WERI-Rb-1 (cell line): Measurements from ENCODE around the gene POU2AF1.

ENCODE experiments used
- DNase-seq: peaks from one replicate; pipeline ENCODE4 v3.0.0-alpha.2; 2020
- H3K27ac ChIP-seq: fragments of 250-450 bp; sonication (Bioruptor Pico); 2 replicates; pipeline ENCODE4 v1.5.1; 2020; ENCODE audit warnings: mild to moderate bottlenecking, moderate library complexity
- H3K27me3 ChIP-seq: fragments of 250-450 bp; sonication (Bioruptor Pico); 2 replicates; pipeline ENCODE4 v1.5.1; 2021; ENCODE audit warnings: mild to moderate bottlenecking, low read depth, moderate library complexity; ENCODE audit not compliant: insufficient read depth, severe bottlenecking
- H3K36me3 ChIP-seq: fragments of 250-450 bp; sonication (Bioruptor Pico); 2 replicates; pipeline ENCODE4 v1.5.1; 2020; ENCODE audit warnings: mild to moderate bottlenecking, moderate library complexity
- H3K4me3 ChIP-seq: 2 replicates; pipeline ENCODE4 v1.5.1; 2011; ENCODE audit warnings: low read depth, mild to moderate bottlenecking, control low read depth, low read length
- H3K9me3 ChIP-seq: fragments of 250-450 bp; sonication (Bioruptor Pico); 2 replicates; pipeline ENCODE4 v1.5.1; 2021; ENCODE audit warnings: mild to moderate bottlenecking, moderate library complexity; ENCODE audit not compliant: severe bottlenecking
- TF ChIP-seq, protein P1 (sequence below): IDR thresholded peaks from 2 replicates; pipeline ENCODE4 v1.5.1; 2011; ENCODE audit warnings: low read depth, mild to moderate bottlenecking, control low read depth, inconsistent platforms, low read length

The POU2AF1 gene

GRCh38 chr11:111354601-111354891 lies 24.5 kb downstream of the POU2AF1 start:
- H3K27me3 ChIP-seq: no peaks in the 10 kb centered on the region
- H3K36me3 ChIP-seq: no peaks in the 10 kb centered on the region
- TF ChIP-seq, protein P1, sequence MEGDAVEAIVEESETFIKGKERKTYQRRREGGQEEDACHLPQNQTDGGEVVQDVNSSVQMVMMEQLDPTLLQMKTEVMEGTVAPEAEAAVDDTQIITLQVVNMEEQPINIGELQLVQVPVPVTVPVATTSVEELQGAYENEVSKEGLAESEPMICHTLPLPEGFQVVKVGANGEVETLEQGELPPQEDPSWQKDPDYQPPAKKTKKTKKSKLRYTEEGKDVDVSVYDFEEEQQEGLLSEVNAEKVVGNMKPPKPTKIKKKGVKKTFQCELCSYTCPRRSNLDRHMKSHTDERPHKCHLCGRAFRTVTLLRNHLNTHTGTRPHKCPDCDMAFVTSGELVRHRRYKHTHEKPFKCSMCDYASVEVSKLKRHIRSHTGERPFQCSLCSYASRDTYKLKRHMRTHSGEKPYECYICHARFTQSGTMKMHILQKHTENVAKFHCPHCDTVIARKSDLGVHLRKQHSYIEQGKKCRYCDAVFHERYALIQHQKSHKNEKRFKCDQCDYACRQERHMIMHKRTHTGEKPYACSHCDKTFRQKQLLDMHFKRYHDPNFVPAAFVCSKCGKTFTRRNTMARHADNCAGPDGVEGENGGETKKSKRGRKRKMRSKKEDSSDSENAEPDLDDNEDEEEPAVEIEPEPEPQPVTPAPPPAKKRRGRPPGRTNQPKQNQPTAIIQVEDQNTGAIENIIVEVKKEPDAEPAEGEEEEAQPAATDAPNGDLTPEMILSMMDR: no peak
- DNase-seq: no peak
- H3K27ac ChIP-seq: no peak overlapping the region
- no peak overlapping the region for H3K4me3 ChIP-seq
- no peaks in the 10 kb centered on the region for H3K9me3 ChIP-seq

GRCh38 chr11:111353776-111354600 lies 25.1 kb downstream of the POU2AF1 start:
- no peaks in the 10 kb centered on the region for H3K27me3 ChIP-seq
- no peaks in the 10 kb centered on the region for H3K9me3 ChIP-seq
- no peak for DNase-seq
- TF ChIP-seq, protein P1: no peak
- no peak overlapping the region for H3K27ac ChIP-seq
- no peaks in the 10 kb centered on the region for H3K36me3 ChIP-seq
- no peak overlapping the region for H3K4me3 ChIP-seq

DNA sequence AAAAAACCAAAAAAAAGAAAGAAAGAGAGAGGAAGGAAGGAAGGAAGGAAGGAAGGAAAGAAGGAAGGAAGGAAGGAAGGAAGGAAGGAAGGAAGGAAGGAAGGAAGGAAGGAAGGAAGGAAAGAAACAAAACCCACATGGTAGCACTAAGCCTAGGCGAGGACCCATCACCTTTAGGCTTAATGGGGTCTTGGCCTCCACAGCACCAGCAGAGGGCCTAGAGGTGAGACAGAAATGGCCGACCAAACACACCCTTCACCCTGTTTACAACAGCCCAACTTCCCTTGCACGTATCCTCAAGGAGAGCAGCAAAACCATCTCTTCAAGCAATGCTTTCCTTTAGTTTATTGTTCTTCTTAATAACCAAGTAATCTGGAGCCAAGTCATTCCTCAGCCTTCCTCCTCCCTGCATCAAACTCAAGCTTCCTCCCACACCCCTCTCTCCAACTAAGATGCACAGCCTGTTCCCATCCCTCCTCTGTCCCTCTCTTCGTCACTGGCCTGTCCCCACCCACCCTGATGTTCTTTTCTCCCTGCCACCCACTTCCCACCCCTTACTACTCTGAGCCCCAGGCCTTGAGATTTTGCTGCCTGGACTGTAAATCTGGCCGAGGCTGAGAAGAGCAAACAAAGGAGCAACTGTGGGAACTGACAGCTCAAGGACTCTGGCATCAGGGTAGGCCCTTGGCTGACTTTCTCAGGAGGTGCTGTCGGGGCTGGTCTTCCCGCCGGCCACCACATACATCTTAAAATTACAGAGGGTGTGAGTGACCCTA lies 26.0 kb downstream of the POU2AF1 start:
- TF ChIP-seq, protein P1: no peak
- DNase-seq: no peak
- H3K4me3 ChIP-seq: no peak overlapping the region
- H3K27ac ChIP-seq: no peak overlapping the region
- H3K9me3 ChIP-seq: no peaks in the 10 kb centered on the region
- no peaks in the 10 kb centered on the region for H3K36me3 ChIP-seq
- no peaks in the 10 kb centered on the region for H3K27me3 ChIP-seq

DNA sequence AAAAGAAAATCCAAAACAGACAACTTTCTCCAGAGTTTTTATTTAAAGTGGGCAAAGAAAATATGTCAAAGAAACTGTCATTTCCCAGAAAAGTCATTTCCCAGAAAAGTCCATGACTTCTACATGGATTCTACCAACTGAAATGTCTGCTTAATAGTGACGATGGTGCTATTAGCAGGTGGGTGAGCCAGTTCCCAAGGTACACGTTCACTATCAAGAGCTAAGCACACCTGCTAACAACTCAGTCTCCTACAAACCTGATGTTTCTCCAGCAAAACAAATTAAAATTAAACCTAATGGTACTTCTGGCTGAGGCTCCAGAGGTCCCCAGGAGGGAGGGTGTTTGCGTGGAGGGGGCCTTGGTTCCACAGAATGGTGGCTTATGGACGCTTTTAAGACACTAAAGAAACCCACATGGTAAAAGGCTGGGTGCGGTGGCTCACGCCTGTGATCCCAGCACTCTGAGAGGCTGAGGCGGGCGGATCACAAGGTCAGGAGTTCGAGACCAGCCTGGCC lies 26.8 kb downstream of the POU2AF1 start:
- no peak for DNase-seq
- H3K4me3 ChIP-seq: no peak overlapping the region
- TF ChIP-seq, protein P1: no peak
- H3K27ac ChIP-seq: no peak overlapping the region
- no peaks in the 10 kb centered on the region for H3K36me3 ChIP-seq
- H3K9me3 ChIP-seq: no peaks in the 10 kb centered on the region
- H3K27me3 ChIP-seq: no peaks in the 10 kb centered on the region

DNA sequence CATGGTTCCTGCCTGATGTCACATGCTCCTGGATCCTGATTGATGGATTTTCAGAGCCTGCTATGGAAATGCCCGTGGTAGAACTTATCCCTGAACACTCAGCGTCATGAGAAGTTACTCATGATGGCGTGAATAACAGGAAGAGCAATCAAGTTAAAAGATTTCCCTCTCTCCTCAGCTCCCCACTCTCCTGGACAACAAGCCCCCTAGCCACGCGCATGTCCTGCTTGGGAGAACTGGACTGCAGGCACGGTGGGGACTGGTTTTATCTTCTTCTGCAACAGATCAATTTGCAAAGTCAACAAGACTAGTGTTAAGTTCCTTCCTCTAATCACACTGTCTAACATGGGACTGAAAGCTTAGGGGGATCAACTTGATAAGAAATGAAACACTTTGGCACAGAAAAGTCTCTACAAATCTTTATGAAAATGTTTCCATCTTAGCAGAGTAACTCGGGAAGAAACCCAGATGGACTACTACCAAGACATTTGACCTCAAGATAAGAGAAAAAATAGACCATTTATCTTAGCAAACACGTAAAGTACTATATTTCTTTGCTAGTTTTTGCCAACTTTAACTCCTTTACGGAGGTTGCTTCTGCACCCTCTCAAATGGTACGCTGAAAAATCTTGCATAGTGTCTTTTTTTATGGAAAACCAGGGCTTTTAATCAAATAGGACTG lies 27.6 kb downstream of the POU2AF1 start:
- H3K27me3 ChIP-seq: no peaks in the 10 kb centered on the region
- H3K4me3 ChIP-seq: no peak overlapping the region
- H3K9me3 ChIP-seq: no peaks in the 10 kb centered on the region
- no peaks in the 10 kb centered on the region for H3K36me3 ChIP-seq
- DNase-seq: no peak
- TF ChIP-seq, protein P1: no peak
- H3K27ac ChIP-seq: no peak overlapping the region
